GM19238 (cell line): Measurements from ENCODE around the gene ALDH1L1.

Experiments used
- DNase-seq: peaks from one replicate; pipeline ENCODE4 v3.0.0; 2011; ENCODE audit warnings: low spot score; ENCODE audit not compliant: insufficient read length

Gene ALDH1L1

GRCh38 chr3:126194713-126195305, 14.4 kb upstream of the ALDH1L1 start:
- DNase-seq = no peak

GRCh38 chr3:126191246-126191645, 10.9 kb upstream of the ALDH1L1 start:
- DNase-seq = no peak

GRCh38 chr3:126187920-126188319, 7.5 kb upstream of the ALDH1L1 start:
- DNase-seq = no peak

- no peak for DNase-seq
Observed at GRCh38 chr3:126186749-126187148, 6.4 kb upstream of the ALDH1L1 start.

- DNase-seq = no peak
Observed at GRCh38 chr3:126186271-126186670, 5.9 kb upstream of the ALDH1L1 start.

GRCh38 chr3:126184465-126185000, 4.1 kb upstream of the ALDH1L1 start:
- DNase-seq = no peak

GRCh38 chr3:126181398-126181725, 976 bp upstream of the ALDH1L1 start:
- DNase-seq = no peak

- DNase-seq = no peak
Observed at GRCh38 chr3:126179825-126180476, 435 bp downstream of the ALDH1L1 start.

GRCh38 chr3:126170073-126170777, 10.2 kb downstream of the ALDH1L1 start:
- DNase-seq = no peak

GRCh38 chr3:126167566-126167965, 12.8 kb downstream of the ALDH1L1 start:
- DNase-seq = no peak

GRCh38 chr3:126166009-126166408, 14.4 kb downstream of the ALDH1L1 start:
- no peak for DNase-seq

GRCh38 chr3:126161309-126161708, 19.1 kb downstream of the ALDH1L1 start:
- DNase-seq = no peak

GRCh38 chr3:126160243-126161210, 19.9 kb downstream of the ALDH1L1 start:
- no peak for DNase-seq

- DNase-seq = no peak
Observed at GRCh38 chr3:126159476-126159875, 20.9 kb downstream of the ALDH1L1 start.

- DNase-seq = no peak
Observed at GRCh38 chr3:126158912-126159454, 21.4 kb downstream of the ALDH1L1 start.

- DNase-seq = no peak
Observed at GRCh38 chr3:126158016-126158911, 22.1 kb downstream of the ALDH1L1 start.

GRCh38 chr3:126157083-126157768, 23.2 kb downstream of the ALDH1L1 start:
- no peak for DNase-seq

GRCh38 chr3:126156468-126156867, 23.9 kb downstream of the ALDH1L1 start:
- peak; percentile 15 for DNase-seq

- no peak for DNase-seq
Observed at GRCh38 chr3:126155819-126156218, 24.6 kb downstream of the ALDH1L1 start.

GRCh38 chr3:126155280-126155640, 25.1 kb downstream of the ALDH1L1 start:
- DNase-seq = no peak
